Ishikawa (cell line): ENCODE results near the gene RPS21.
A peak's percentile ranks its signal among the peaks of the same experiment; 100 is the strongest.

Experiments
- CEBPB ChIP-seq: IDR thresholded peaks from 2 replicates; pipeline ENCODE4 v1.6.1; 2012
- CREB1 ChIP-seq: IDR thresholded peaks from 2 replicates; pipeline ENCODE4 v1.6.1; 2012; ENCODE audit warnings: low read depth
- EGR1 ChIP-seq: IDR thresholded peaks from 2 replicates; pipeline ENCODE4 v1.6.1; 2012
- EP300 ChIP-seq: IDR thresholded peaks from 2 replicates; pipeline ENCODE4 v1.6.1; 2012; ENCODE audit warnings: borderline replicate concordance
- FOXM1 ChIP-seq: IDR thresholded peaks from 2 replicates; pipeline ENCODE4 v1.6.1; 2012; ENCODE audit warnings: low read depth, borderline replicate concordance
- NFIC ChIP-seq: IDR thresholded peaks from 2 replicates; pipeline ENCODE4 v1.6.1; 2012
- RAD21 ChIP-seq: IDR thresholded peaks from 2 replicates; pipeline ENCODE4 v1.6.1; 2012; ENCODE audit warnings: low read depth
- TAF1 ChIP-seq: IDR thresholded peaks from 2 replicates; pipeline ENCODE4 v1.6.1; 2012; ENCODE audit warnings: low read depth, mild to moderate bottlenecking
- TCF12 ChIP-seq: IDR thresholded peaks from 2 replicates; pipeline ENCODE4 v1.6.1; 2012; ENCODE audit warnings: low read depth
- TEAD4 ChIP-seq: IDR thresholded peaks from 2 replicates; pipeline ENCODE4 v1.6.1; 2012
- YY1 ChIP-seq: IDR thresholded peaks from 2 replicates; pipeline ENCODE4 v1.6.1; 2012; ENCODE audit warnings: low read depth
- ZBTB7A ChIP-seq: IDR thresholded peaks from 2 replicates; pipeline ENCODE4 v1.6.1; 2012; ENCODE audit warnings: low read depth
- TF ChIP-seq, protein P1 (sequence below): IDR thresholded peaks from 2 replicates; pipeline ENCODE4 v1.6.1; 2012; ENCODE audit warnings: low read depth, mild to moderate bottlenecking
- TF ChIP-seq, protein P2 (sequence below): IDR thresholded peaks from 2 replicates; pipeline ENCODE4 v1.6.1; 2012

RPS21 gene

DNA sequence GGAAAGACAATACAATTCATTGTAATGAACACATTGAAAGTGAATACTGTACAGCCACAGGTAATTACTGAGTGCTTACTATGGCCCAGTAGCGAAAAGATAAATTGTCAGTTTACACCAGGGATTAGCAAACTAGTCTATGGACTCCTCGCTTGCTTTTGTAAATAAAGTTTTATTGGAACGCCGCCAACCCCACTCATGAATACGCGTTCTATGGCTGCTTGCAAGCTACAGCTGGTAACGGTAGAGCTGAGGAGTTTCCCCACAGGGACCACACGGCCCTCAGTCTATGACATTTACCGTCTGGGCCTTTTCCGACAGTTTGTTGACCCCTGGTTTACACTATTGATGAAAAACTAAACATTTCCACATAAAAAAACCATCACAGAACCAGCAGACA is 44.0 kb upstream of the RPS21 start:
- TF ChIP-seq, protein P1, sequence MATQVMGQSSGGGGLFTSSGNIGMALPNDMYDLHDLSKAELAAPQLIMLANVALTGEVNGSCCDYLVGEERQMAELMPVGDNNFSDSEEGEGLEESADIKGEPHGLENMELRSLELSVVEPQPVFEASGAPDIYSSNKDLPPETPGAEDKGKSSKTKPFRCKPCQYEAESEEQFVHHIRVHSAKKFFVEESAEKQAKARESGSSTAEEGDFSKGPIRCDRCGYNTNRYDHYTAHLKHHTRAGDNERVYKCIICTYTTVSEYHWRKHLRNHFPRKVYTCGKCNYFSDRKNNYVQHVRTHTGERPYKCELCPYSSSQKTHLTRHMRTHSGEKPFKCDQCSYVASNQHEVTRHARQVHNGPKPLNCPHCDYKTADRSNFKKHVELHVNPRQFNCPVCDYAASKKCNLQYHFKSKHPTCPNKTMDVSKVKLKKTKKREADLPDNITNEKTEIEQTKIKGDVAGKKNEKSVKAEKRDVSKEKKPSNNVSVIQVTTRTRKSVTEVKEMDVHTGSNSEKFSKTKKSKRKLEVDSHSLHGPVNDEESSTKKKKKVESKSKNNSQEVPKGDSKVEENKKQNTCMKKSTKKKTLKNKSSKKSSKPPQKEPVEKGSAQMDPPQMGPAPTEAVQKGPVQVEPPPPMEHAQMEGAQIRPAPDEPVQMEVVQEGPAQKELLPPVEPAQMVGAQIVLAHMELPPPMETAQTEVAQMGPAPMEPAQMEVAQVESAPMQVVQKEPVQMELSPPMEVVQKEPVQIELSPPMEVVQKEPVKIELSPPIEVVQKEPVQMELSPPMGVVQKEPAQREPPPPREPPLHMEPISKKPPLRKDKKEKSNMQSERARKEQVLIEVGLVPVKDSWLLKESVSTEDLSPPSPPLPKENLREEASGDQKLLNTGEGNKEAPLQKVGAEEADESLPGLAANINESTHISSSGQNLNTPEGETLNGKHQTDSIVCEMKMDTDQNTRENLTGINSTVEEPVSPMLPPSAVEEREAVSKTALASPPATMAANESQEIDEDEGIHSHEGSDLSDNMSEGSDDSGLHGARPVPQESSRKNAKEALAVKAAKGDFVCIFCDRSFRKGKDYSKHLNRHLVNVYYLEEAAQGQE = no peak
- peak; percentile 45 for TF ChIP-seq NFIC

DNA sequence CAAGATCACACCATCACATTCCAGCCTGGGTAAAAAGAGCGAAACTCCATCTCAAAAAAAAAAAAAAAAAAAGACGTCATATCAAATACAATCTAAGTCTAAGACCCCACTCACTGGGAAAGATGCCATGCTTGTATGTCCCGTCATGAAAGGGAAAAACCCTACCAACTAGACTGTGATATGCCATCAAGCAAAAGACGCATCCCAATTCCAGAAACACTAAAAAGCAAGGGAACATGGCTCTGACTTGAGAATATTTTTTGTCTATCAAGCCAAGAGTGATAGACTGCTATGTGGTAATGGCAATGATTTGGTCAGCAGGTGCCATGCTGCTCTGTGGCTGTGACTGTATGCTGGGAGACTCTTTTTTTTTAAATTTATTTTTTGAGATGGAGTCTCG is 42.8 kb upstream of the RPS21 start:
- TF ChIP-seq TCF12 (no peak), TEAD4 (no peak), CREB1 (no peak), FOXM1 (no peak), YY1 (no peak), RAD21 (no peak), ZBTB7A (no peak), CEBPB (no peak), EGR1 (no peak), TAF1 (no peak), EP300 (no peak)
- TF ChIP-seq, protein P2, sequence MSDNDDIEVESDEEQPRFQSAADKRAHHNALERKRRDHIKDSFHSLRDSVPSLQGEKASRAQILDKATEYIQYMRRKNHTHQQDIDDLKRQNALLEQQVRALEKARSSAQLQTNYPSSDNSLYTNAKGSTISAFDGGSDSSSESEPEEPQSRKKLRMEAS = no peak
- TF ChIP-seq, protein P1 = no peak

DNA sequence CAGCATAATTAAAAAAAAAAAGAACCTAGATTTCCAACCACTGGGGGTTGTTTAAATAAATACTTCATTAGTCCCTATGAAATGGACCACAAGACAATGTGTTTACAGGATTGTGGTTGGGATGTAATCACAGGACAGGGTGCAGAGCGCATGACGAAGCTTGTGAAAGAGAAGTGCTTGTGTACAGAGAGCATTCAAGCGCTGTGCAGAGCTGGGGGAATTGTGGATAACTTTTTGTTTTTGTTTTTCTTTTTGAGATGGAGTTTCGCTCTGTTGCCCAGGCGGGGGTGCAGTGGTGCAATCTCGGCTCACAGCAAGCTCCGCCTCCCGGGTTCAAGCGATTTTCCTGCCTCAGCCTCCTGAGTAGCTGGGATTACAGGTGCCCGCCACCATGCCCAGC is 42.1 kb upstream of the RPS21 start:
- TF ChIP-seq, protein P2 = no peak
- TF ChIP-seq NFIC (no peak), CREB1 (no peak), CEBPB (no peak), TAF1 (no peak), TCF12 (no peak), ZBTB7A (no peak), FOXM1 (no peak), YY1 (no peak)

DNA sequence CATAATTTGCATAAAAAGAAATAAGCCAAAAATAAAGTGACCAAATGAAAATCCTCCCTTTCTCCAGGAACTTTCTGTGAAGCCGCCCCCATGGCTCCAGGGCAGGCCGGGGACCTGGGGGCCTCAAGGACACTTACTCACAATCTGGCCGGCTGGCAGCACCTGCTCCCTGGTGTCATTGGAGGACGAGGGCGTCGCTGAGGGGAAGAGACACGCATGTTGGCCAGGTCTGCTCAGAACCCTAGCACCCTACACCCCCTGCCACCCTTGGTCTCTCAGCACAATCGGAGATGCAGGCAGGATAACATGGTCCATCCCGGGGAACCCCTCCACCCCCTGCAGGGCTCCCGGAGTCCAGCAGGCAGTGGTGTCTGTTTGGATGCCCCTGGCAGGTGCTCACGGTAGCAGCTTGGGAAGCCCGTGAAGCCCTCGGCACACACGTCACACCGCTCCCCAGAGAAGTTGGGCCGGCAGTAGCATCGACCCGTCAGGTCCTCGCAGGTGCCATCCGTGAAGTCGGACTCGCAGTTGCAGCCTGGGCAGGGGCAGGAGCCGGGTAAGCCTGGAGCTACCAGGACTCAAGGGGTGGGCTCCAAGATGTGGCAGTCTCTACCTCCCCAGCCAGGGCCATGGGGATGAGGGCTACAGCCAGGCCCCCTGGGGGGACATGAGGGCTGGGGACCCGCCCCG is 41.1 kb upstream of the RPS21 start:
- no peak for TF ChIP-seq ZBTB7A
- no peak for TF ChIP-seq NFIC
- no peak for TF ChIP-seq TEAD4
- TF ChIP-seq EP300 = no peak
- no peak for TF ChIP-seq TCF12
- TF ChIP-seq TAF1 = no peak
- no peak for TF ChIP-seq YY1

DNA sequence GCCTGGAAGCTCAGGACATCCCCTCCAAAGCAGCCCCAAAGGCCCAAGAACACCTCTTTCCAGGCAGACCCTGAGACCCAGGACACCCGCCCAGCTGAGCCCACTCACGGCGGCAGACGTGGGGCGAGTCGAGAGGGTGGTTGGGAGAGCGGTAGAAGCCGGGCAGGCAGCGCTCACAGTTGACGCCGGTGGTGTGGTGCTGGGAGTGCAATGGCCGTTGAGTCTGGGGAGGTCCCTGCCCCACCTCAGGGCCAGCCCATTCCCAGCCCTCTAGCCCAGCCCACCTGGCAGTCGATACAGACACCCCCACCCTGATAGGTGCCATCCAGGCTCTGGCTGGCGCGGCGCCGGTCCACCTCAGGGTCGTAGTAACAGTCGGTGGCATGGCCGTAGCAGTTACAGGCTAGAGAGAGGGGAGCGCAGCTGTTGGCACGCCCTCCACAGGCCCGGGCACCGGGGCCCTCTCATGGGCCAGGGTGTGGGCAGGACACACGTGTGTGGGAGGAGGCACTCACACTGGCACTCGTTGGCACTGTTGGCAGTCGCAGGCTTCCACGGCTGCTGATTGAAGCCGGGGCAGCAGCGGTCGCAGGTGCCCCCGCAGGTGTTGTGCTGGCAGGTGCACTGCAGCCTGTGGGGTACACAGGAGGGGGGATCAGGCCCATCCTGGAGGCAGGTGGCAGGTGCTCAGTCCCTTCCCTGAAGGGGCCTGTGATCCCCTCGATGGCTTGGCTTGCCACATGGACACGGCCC is 40.3 kb upstream of the RPS21 start:
- TF ChIP-seq TAF1 = no peak
- TF ChIP-seq, protein P1 = no peak
- TF ChIP-seq EP300 = no peak
- TF ChIP-seq TCF12 = no peak
- no peak for TF ChIP-seq ZBTB7A
- TF ChIP-seq CEBPB = no peak

DNA sequence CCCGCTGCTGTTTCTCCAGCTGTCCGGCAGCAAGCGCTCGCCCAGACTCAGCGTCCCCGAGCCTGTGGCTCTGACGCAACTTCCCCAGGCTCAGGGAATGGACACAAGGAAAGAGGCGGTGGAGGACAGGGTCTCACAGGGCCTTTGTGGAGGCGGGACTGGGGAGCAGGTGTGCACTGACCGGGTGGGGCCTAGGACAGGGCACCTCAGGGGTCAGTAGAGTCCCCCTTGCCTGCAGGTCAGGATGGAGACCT is 39.8 kb upstream of the RPS21 start:
- TF ChIP-seq TEAD4 (no peak), YY1 (no peak), FOXM1 (no peak), EP300 (no peak), NFIC (no peak)
- TF ChIP-seq, protein P1 = no peak
